DND-41 (cell line): Measurements from ENCODE around the gene DNM2.

Experiments used
- ATAC-seq: fragments of 200-7000 bp; cut with Tn5 transposase; 3 replicates; pipeline ENCODE4 v1.9.1; 2021; ENCODE audit warnings: low read depth; ENCODE audit not compliant: insufficient read depth
- DNase-seq: peaks from one replicate; pipeline ENCODE4 v3.0.0-alpha.2; 2020
- H2AFZ ChIP-seq: 2 replicates; pipeline ENCODE4 v1.6.0; 2012; ENCODE audit warnings: low read depth, low read length
- H3K27ac ChIP-seq: 2 replicates; pipeline ENCODE4 v1.5.1; 2012; ENCODE audit warnings: low read length, inconsistent platforms
- H3K27me3 ChIP-seq: fragments of 200-600 bp; sonication (generic); 2 replicates; pipeline ENCODE4 v1.6.0; 2012; ENCODE audit warnings: low read length, mild to moderate bottlenecking, inconsistent platforms; ENCODE audit not compliant: insufficient read depth, poor library complexity
- H3K36me3 ChIP-seq: 2 replicates; pipeline ENCODE4 v1.5.1; 2012; ENCODE audit warnings: low read length, inconsistent platforms; ENCODE audit not compliant: insufficient read depth
- H3K4me1 ChIP-seq: 2 replicates; pipeline ENCODE4 v1.5.1; 2012; ENCODE audit warnings: mild to moderate bottlenecking, low read length; ENCODE audit not compliant: insufficient read depth
- H3K4me2 ChIP-seq: 2 replicates; pipeline ENCODE4 v1.6.0; 2012; ENCODE audit warnings: mild to moderate bottlenecking, moderate library complexity, low read length, inconsistent platforms; ENCODE audit not compliant: insufficient read depth
- H3K4me3 ChIP-seq, 2 experiments: fragments of 200-600 bp in 1 of 2; shearing (Covaris generic) in 1 of 2; 2 replicates each; pipeline ENCODE4 v1.5.1; 2012 to 2016; ENCODE audit warnings: inconsistent platforms in 2 of 2, low read length in 2 of 2, mild to moderate bottlenecking in 2 of 2, low read depth in 1 of 2, moderate library complexity in 1 of 2
- H3K79me2 ChIP-seq: 2 replicates; pipeline ENCODE4 v1.6.0; 2012; ENCODE audit warnings: low read length, inconsistent platforms; ENCODE audit not compliant: insufficient read depth
- H3K9ac ChIP-seq: 2 replicates; pipeline ENCODE4 v1.6.0; 2012; ENCODE audit warnings: low read depth, mild to moderate bottlenecking, inconsistent platforms, low read length, moderate library complexity
- H3K9me3 ChIP-seq: 2 replicates; pipeline ENCODE4 v1.5.1; 2012; ENCODE audit warnings: low read length, moderate library complexity, mild to moderate bottlenecking, inconsistent platforms; ENCODE audit not compliant: insufficient read depth, severe bottlenecking
- H4K20me1 ChIP-seq: 2 replicates; pipeline ENCODE4 v1.6.0; 2012; ENCODE audit warnings: low read length; ENCODE audit not compliant: insufficient read depth
- EZH2 ChIP-seq: IDR thresholded peaks from 3 replicates; pipeline ENCODE4 v1.6.1; 2012; ENCODE audit warnings: borderline replicate concordance, low read depth, mild to moderate bottlenecking, moderate library complexity, low read length, inconsistent platforms; ENCODE audit not compliant: severe bottlenecking
- TF ChIP-seq, protein P1 (sequence below): IDR thresholded peaks from 2 replicates; pipeline ENCODE4 v1.5.1; 2012; ENCODE audit warnings: borderline replicate concordance, low read length, moderate library complexity, mild to moderate bottlenecking; ENCODE audit not compliant: poor library complexity, severe bottlenecking; ENCODE audit errors: extremely low read depth

Gene DNM2

GRCh38 chr19:10736916-10737551 is 19.2 kb downstream of the DNM2 start:
- no peak overlapping the region for H3K4me3 ChIP-seq
- H3K79me2 ChIP-seq: peaks cover 97% of the 10 kb centered on the region
- no peaks in the 10 kb centered on the region for H3K4me1 ChIP-seq
- peaks cover 47% of the 10 kb centered on the region for H4K20me1 ChIP-seq
- peaks cover 18% of the 10 kb centered on the region for H3K36me3 ChIP-seq
- H3K9ac ChIP-seq: no peak overlapping the region
- H3K27me3 ChIP-seq: no peaks in the 10 kb centered on the region
- H3K27ac ChIP-seq: no peak overlapping the region
- H3K9me3 ChIP-seq: peaks cover 3% of the 10 kb centered on the region
- ATAC-seq: no peak
- TF ChIP-seq, protein P1, sequence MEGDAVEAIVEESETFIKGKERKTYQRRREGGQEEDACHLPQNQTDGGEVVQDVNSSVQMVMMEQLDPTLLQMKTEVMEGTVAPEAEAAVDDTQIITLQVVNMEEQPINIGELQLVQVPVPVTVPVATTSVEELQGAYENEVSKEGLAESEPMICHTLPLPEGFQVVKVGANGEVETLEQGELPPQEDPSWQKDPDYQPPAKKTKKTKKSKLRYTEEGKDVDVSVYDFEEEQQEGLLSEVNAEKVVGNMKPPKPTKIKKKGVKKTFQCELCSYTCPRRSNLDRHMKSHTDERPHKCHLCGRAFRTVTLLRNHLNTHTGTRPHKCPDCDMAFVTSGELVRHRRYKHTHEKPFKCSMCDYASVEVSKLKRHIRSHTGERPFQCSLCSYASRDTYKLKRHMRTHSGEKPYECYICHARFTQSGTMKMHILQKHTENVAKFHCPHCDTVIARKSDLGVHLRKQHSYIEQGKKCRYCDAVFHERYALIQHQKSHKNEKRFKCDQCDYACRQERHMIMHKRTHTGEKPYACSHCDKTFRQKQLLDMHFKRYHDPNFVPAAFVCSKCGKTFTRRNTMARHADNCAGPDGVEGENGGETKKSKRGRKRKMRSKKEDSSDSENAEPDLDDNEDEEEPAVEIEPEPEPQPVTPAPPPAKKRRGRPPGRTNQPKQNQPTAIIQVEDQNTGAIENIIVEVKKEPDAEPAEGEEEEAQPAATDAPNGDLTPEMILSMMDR: no peak
- no peak for TF ChIP-seq EZH2
- no peak for DNase-seq
- no peak overlapping the region for H2AFZ ChIP-seq
- no peak overlapping the region for H3K4me2 ChIP-seq

DNA sequence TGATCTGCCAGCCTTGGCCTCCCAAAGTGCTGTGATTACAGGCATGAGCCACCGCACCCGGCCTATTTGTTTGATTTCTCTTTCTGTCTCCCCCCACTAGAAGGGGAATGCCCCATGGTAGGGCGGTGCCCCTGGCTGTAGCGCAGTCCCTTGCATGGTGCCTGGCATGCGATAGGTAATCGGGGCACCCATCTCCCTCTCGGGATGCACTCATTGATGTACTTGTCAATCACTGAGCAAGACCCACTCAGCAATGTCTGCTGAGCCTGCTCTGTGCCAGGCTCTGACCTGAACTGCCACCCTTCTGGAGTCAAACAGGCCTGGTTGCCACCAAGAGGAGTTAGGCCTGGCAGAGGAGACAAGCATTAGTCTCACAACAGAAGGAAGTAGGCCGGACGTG is 19.8 kb downstream of the DNM2 start:
- no peak for DNase-seq
- Histone ChIP-seq H3K27me3 (no peaks in the 10 kb centered on the region), H2AFZ (no peak overlapping the region), H3K79me2 (peaks cover 97% of the 10 kb centered on the region), H3K27ac (no peak overlapping the region; the same call in 1 of the 2 replicates), H3K9ac (no peak overlapping the region), H3K9me3 (peaks cover 3% of the 10 kb centered on the region), H3K4me3 (no peak overlapping the region), H3K36me3 (peaks cover 24% of the 10 kb centered on the region), H4K20me1 (peaks cover 51% of the 10 kb centered on the region), H3K4me1 (no peaks in the 10 kb centered on the region), H3K4me2 (no peak overlapping the region)
- TF ChIP-seq EZH2: no peak
- TF ChIP-seq, protein P1: no peak
- no peak for ATAC-seq

DNA sequence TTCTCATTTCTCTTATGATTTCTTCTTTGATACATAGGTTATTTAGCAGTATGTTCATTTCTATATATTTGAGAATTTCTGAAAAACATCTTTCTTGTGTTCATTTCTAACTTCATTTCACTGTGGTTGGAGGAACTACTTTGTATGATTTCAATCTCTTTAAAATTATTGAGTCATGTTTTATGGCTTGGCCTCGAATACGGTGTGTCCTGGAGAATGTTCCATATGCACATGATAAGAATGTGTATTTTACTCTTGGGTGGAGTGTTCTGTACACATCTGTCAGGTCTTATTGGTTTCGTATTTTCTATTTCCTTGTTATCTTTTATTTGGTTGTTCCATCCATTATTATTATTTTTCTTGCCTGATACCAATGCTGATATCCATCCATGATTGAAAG is 22.9 kb downstream of the DNM2 start:
- Histone ChIP-seq H3K4me3 (no peak overlapping the region), H3K9me3 (peaks cover 3% of the 10 kb centered on the region), H3K27ac (no peak overlapping the region), H3K4me1 (no peaks in the 10 kb centered on the region), H2AFZ (no peak overlapping the region), H4K20me1 (peaks cover 64% of the 10 kb centered on the region), H3K36me3 (peaks cover 28% of the 10 kb centered on the region), H3K27me3 (no peaks in the 10 kb centered on the region), H3K79me2 (peaks cover 96% of the 10 kb centered on the region), H3K9ac (no peak overlapping the region), H3K4me2 (no peak overlapping the region)
- TF ChIP-seq, protein P1: no peak
- TF ChIP-seq EZH2: no peak
- DNase-seq (no peak), ATAC-seq (no peak)
